GM12878 (cell line): ENCODE measurements around the gene PRKAR2B. TPM values are rescaled to one million over a fixed set of nuclear protein-coding genes. Genes with fewer than 3 reads are reported as not detected.

Experiments
- ATAC-seq: fragments of 200-7000 bp; cut with Tn5 transposase; 3 replicates; pipeline ENCODE4 v1.9.1; 2020; ENCODE audit warnings: mild to moderate bottlenecking, moderate library complexity
- BruUV-seq: library from RNA; stranded (reverse); fragments of 400-500 nt; replicated peaks from 2 replicates; lab custom pipeline; 2021; lab: Mats Ljungman, UMichigan
- CTCF ChIA-PET: fragments of 300-600 bp; sonication (Branson Sonifier 250); formaldehyde crosslinking; extraction: SDS; loops from one replicate; lab custom pipeline; 2021; ENCODE audit warnings: inconsistent platforms; lab: Yijun Ruan, JAX
- POLR2A ChIA-PET: fragments of 350-600 bp; formaldehyde crosslinking; extraction: SDS; loops from one replicate; lab custom pipeline; 2021; ENCODE audit warnings: inconsistent platforms; lab: Charles Lee
- RAD21 ChIA-PET: fragments of 300-600 bp; sonication (Branson Sonifier 250); formaldehyde crosslinking; loops from one replicate; lab custom pipeline; 2023; ENCODE audit warnings: antibody characterized with exemption; ENCODE audit not compliant: unreplicated experiment; lab: Charles Lee
- SMC1A ChIA-PET: fragments of 300-600 bp; sonication (Branson Sonifier 250); formaldehyde crosslinking; loops from one replicate; lab custom pipeline; 2023; ENCODE audit not compliant: unreplicated experiment, uncharacterized antibody; lab: Charles Lee
- DNase-seq: peaks from one replicate; pipeline ENCODE4 v3.0.0-alpha.2; 2011; ENCODE audit warnings: low read depth, low spot score
- FAIRE-seq: peaks from 3 replicates; lab custom pipeline; 2011; peaks lifted over from hg19 to GRCh38; lab: Jason Lieb, UNC
- H2AFZ ChIP-seq: 2 replicates; pipeline ENCODE4 v1.6.0; 2011; ENCODE audit warnings: low read depth, low read length, control low read depth; ENCODE audit not compliant: control insufficient read depth
- H3K27ac ChIP-seq: 2 replicates; pipeline ENCODE4 v1.5.1; 2011; ENCODE audit warnings: control low read depth; ENCODE audit not compliant: control insufficient read depth, insufficient read depth
- H3K27me3 ChIP-seq, 2 experiments: replicated peaks in 1 of 2; 2 replicates each; pipeline versions ENCODE4 v1.6.0 to v1.6.1; 2011; ENCODE audit warnings: low read length in 1 of 2; ENCODE audit not compliant: control insufficient read depth in 2 of 2, insufficient read depth in 2 of 2
- H3K36me3 ChIP-seq, 2 experiments: 2 replicates each; pipeline ENCODE4 v1.5.1; 2011; ENCODE audit warnings: low read length in 1 of 2; ENCODE audit not compliant: control insufficient read depth in 2 of 2, insufficient read depth in 2 of 2
- H3K4me1 ChIP-seq: 2 replicates; pipeline ENCODE4 v1.6.1; 2011; ENCODE audit warnings: mild to moderate bottlenecking, low read length, moderate library complexity, mixed read lengths; ENCODE audit not compliant: control insufficient read depth, insufficient read depth
- H3K4me2 ChIP-seq: 2 replicates; pipeline ENCODE4 v1.6.0; 2011; ENCODE audit warnings: control low read depth; ENCODE audit not compliant: control insufficient read depth, insufficient read depth
- H3K4me3 ChIP-seq: fragments of 200-600 bp; sonication (generic); 2 replicates; pipeline ENCODE4 v1.5.1; 2016
- H3K79me2 ChIP-seq: 2 replicates; pipeline ENCODE4 v1.6.0; 2011; ENCODE audit warnings: low read length; ENCODE audit not compliant: control insufficient read depth, insufficient read depth
- H3K9ac ChIP-seq: 2 replicates; pipeline ENCODE4 v1.8.0; 2011; ENCODE audit warnings: low read length, control low read depth, mixed read lengths; ENCODE audit not compliant: control insufficient read depth, insufficient read depth
- H3K9me3 ChIP-seq: replicated peaks from 3 replicates; pipeline ENCODE4 v1.5.1; 2011; ENCODE audit warnings: mild to moderate bottlenecking, low read length; ENCODE audit not compliant: control insufficient read depth, insufficient read depth
- H4K20me1 ChIP-seq: 2 replicates; pipeline ENCODE4 v1.6.0; 2011; ENCODE audit not compliant: control insufficient read depth, insufficient read depth
- ASH2L ChIP-seq: fragments of 300-600, 200-600 bp; sonication (generic); IDR thresholded peaks from 2 replicates; pipeline ENCODE4 v1.6.1; 2017; ENCODE audit warnings: low read depth, mild to moderate bottlenecking, borderline replicate concordance
- BACH1 ChIP-seq: fragments of 450-650 bp; IDR thresholded peaks from 2 replicates; pipeline ENCODE4 v1.6.1; 2017; ENCODE audit warnings: mild to moderate bottlenecking, borderline replicate concordance
- E4F1 ChIP-seq: fragments of 450-650 bp; IDR thresholded peaks from 2 replicates; pipeline ENCODE4 v1.6.1; 2018; ENCODE audit warnings: borderline replicate concordance, mild to moderate bottlenecking; ENCODE audit not compliant: partially characterized antibody
- FOXK2 ChIP-seq: fragments of 450-650 bp; IDR thresholded peaks from 2 replicates; pipeline ENCODE4 v1.6.1; 2017; ENCODE audit warnings: mild to moderate bottlenecking, moderate library complexity
- FOXM1 ChIP-seq: IDR thresholded peaks from 2 replicates; pipeline ENCODE4 v1.6.1; 2012; ENCODE audit warnings: low read depth, mild to moderate bottlenecking, inconsistent platforms, low read length, moderate library complexity
- HDAC6 ChIP-seq: fragments of 200-600 bp; sonication (generic); IDR thresholded peaks from one replicate; pipeline ENCODE4 v1.8.0; 2017; ENCODE audit warnings: antibody characterized with exemption; ENCODE audit not compliant: unreplicated experiment
- JUNB ChIP-seq: IDR thresholded peaks from 2 replicates; pipeline ENCODE4 v1.6.1; 2016; ENCODE audit warnings: antibody characterized with exemption, mild to moderate bottlenecking
- RUNX3 ChIP-seq: IDR thresholded peaks from 2 replicates; pipeline ENCODE4 v1.6.1; 2012; ENCODE audit warnings: low read length, inconsistent platforms
- WGBS: methylation state at CpG from one replicate; pipeline ENCODE4 v1.1.6; 2016; ENCODE audit warnings: low lambda C conversion rate; ENCODE audit not compliant: insufficient replicate concordance, insufficient coverage; ENCODE audit errors: missing lambda C conversion rate; 5-methylcytosine and 5-hydroxymethylcytosine counted together
- in situ Hi-C: fragments of 300-500 bp; cut with MboI; formaldehyde crosslinking; loops from 9 replicates; pipeline ENCODE4 v1.14.3; 2018; ENCODE audit warnings: mixed read lengths
- intact Hi-C: fragments of 100-400 bp; cut with micrococcal nuclease; formaldehyde crosslinking; loops from one replicate; pipeline ENCODE4 v1.14.2; 2022; ENCODE audit not compliant: unreplicated experiment
- polyA plus RNA-seq, 11 experiments: library from polyadenylated mRNA; depleted of rRNA in 4 of 11; unstranded in 6 of 11; stranded (reverse) in 5 of 11; fragments of >200 nt; fragmentation: Nextera tagmentation in 4 of 11; fragmentation: Illumina TruSeq in 1 of 11; extraction: Ambion mirVana in 4 of 11; extraction: Trizol in 1 of 11; gene quantifications; 1 replicate in 1 of 11; 2 replicates in 10 of 11; pipeline versions ENCODE4 v1.2.1 to v1.2.3, GENCODE V29; 2011 to 2016; ENCODE audit warnings: inconsistent platforms in 2 of 11, missing spikeins in 2 of 11, low read depth in 1 of 11
- total RNA-seq, 4 experiments: library from RNA; depleted of rRNA in 3 of 4; stranded (reverse); fragments of >200 nt in 3 of 4; fragmentation: Illumina TruSeq in 1 of 4; extraction: Trizol in 1 of 4; gene quantifications; 2 replicates each; pipeline versions ENCODE4 v1.2.1 to v1.2.3, GENCODE V29; 2013 to 2021

Gene PRKAR2B
- total and polyA plus RNA-seq, 10 of the 15 experiments (the other 5 are each of a cell fraction or from before 2014, with no cell fraction given) = 0.01 to 0.18 (median 0.04) TPM; not detected in 4

DNA sequence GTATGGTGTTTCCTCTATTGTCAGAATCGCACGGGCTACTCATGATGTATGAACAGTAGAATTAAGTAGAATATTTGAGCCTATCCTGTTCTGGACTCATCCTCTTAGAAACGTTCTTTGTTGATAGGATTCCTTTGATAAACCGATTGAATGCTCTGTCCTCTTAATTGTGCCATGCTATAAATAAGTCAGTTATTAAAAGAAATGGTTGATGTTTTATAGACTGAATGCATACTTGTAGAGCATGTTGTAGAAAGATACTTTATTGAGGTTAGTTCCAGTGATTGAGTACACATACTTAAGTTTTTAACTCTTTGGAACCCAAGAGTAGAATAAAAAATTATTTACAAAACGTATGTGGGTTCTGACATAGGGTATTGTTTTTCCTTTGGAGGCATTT lies 69.4 kb downstream of the PRKAR2B start (continued):
- TF ChIP-seq FOXM1 (no peak), BACH1 (no peak), JUNB (no peak), RUNX3 (no peak), E4F1 (no peak)

- Histone ChIP-seq H3K4me1 (no peaks in the 10 kb centered on the region), H3K27ac (no peak overlapping the region), H3K79me2 (no peaks in the 10 kb centered on the region), H4K20me1 (no peaks in the 10 kb centered on the region), H3K27me3 (no peaks in the 10 kb centered on the region), H3K9ac (no peak overlapping the region), H3K9me3 (no peaks in the 10 kb centered on the region), H2AFZ (no peak overlapping the region), H3K4me2 (no peak overlapping the region), H3K4me3 (no peak overlapping the region), H3K36me3 (no peaks in the 10 kb centered on the region)
- intact Hi-C loops = no loop called here
- ChIA-PET RAD21 (no interaction called here), POLR2A (no interaction called here), CTCF (no interaction called here), SMC1A (no interaction called here)
- BruUV-seq = no TSS peak
- TF ChIP-seq ASH2L (no peak), FOXK2 (no peak), HDAC6 (no peak)
- WGBS = 7% methylated on average over 3 of the region's 3 CpGs
- ATAC-seq (no peak), DNase-seq (no peak), FAIRE-seq (no peak)
- in situ Hi-C loops = no loop called here
Measured at GRCh38 chr7:107115114-107115513, 70.6 kb downstream of the PRKAR2B start.
